SK-N-SH treated with all-trans-retinoic acid at 6 μM for 48 hours (cell line): ENCODE measurements around the gene RYR1.

Experiments used
- ARNTL ChIP-seq: fragments of 450-650 bp; formaldehyde crosslinking; IDR thresholded peaks from 2 replicates; pipeline ENCODE4 v1.5.0; 2020; ENCODE audit warnings: low read depth, mild to moderate bottlenecking, moderate library complexity, borderline replicate concordance
- CREB5 ChIP-seq: fragments of 250-450 bp; sonication (Bioruptor Pico); IDR thresholded peaks from 2 replicates; pipeline ENCODE4 v1.5.1; 2020; ENCODE audit warnings: low read depth, mild to moderate bottlenecking, moderate library complexity
- CSRNP3 ChIP-seq: fragments of 250-450 bp; sonication (Bioruptor Pico); IDR thresholded peaks from 2 replicates; pipeline ENCODE4 v1.5.1; 2021; ENCODE audit warnings: mild to moderate bottlenecking, moderate library complexity
- ISL1 ChIP-seq: fragments of 250-450 bp; sonication (Bioruptor Pico); IDR thresholded peaks from 2 replicates; pipeline ENCODE4 v2.1.2; 2022; ENCODE audit warnings: mild to moderate bottlenecking, moderate library complexity
- OSR1 ChIP-seq: fragments of 250-450 bp; sonication (Bioruptor Pico); IDR thresholded peaks from 2 replicates; pipeline ENCODE4 v1.8.0; 2022; ENCODE audit warnings: moderate library complexity, mild to moderate bottlenecking, inconsistent platforms
- PATZ1 ChIP-seq: fragments of 250-450 bp; sonication (Bioruptor Pico); IDR thresholded peaks from 2 replicates; pipeline ENCODE4 v1.8.0; 2020; ENCODE audit warnings: mild to moderate bottlenecking, moderate library complexity, borderline replicate concordance
- POU6F1 ChIP-seq: fragments of 250-450 bp; sonication (Bioruptor Pico); IDR thresholded peaks from 2 replicates; pipeline ENCODE4 v1.8.0; 2021; ENCODE audit warnings: low read depth, mild to moderate bottlenecking, moderate library complexity, borderline replicate concordance
- RARB ChIP-seq: fragments of 250-450 bp; sonication (Bioruptor Pico); IDR thresholded peaks from 2 replicates; pipeline ENCODE4 v1.8.0; 2021; ENCODE audit warnings: mild to moderate bottlenecking, moderate library complexity
- TOX ChIP-seq: fragments of 250-450 bp; sonication (Bioruptor Pico); IDR thresholded peaks from 2 replicates; pipeline ENCODE4 v1.8.0; 2021; ENCODE audit warnings: mild to moderate bottlenecking, moderate library complexity, borderline replicate concordance
- ZFP30 ChIP-seq: fragments of 450-650 bp; formaldehyde crosslinking; IDR thresholded peaks from 2 replicates; pipeline ENCODE4 v1.5.0; 2022; ENCODE audit warnings: mild to moderate bottlenecking, moderate library complexity
- ZNF565 ChIP-seq: fragments of 450-650 bp; formaldehyde crosslinking; conservative IDR thresholded peaks from 2 replicates; pipeline ENCODE4 v1.5.0; 2020; ENCODE audit warnings: low read depth, mild to moderate bottlenecking, moderate library complexity
- ZNF70 ChIP-seq: fragments of 450-650 bp; formaldehyde crosslinking; IDR thresholded peaks from 2 replicates; pipeline ENCODE4 v1.5.0; 2020; ENCODE audit warnings: mild to moderate bottlenecking, moderate library complexity
- ZNF8 ChIP-seq: fragments of 450-650 bp; formaldehyde crosslinking; IDR thresholded peaks from 2 replicates; pipeline ENCODE4 v1.5.0; 2020; ENCODE audit warnings: mild to moderate bottlenecking, moderate library complexity

GRCh38 chr19:38635483-38636399 is 202.2 kb downstream of the RYR1 start:
- TF ChIP-seq TOX (CRISPR knock-in tag) (no peak), RARB (CRISPR knock-in tag) (no peak), CSRNP3 (CRISPR knock-in tag) (no peak), ISL1 (CRISPR knock-in tag) (no peak), CREB5 (CRISPR knock-in tag) (no peak), ZNF565 (CRISPR knock-in tag) (no peak), PATZ1 (CRISPR knock-in tag) (no peak), ZNF70 (CRISPR knock-in tag) (no peak), POU6F1 (CRISPR knock-in tag) (no peak), ZNF8 (no peak), ZFP30 (CRISPR knock-in tag) (no peak), ARNTL (CRISPR knock-in tag) (no peak), OSR1 (no peak)
